ENCODE measurements around the gene ZCWPW1.
A peak's percentile ranks its signal among the peaks of the same experiment; 100 is the strongest.

ZCWPW1 gene

DNA sequence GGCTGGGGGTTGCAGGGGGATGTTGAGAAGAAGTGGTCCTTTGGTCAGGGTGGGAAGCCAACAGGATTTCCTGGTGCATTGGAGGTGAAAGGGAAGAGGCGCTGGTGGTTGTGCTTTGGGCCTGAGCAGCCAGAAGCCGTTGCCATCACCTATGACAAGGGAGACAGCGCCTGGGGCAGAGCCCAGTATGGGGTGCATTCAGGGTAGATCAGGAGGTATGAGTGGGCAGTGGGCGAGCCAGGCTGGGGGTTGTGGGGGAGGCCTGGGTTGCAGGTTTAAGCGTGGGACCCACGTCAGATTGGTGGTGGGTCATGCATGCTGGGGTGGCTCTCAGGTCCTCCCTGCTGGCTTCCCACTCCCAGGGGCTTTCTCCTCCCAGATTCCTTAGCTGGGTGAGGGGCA lies 76.8 kb downstream of the ZCWPW1 start:
- peak; percentile 55 for DNase-seq (ENCODE audit: low spot score)
- Histone ChIP-seq H3K27ac (no peak overlapping the region), H3K4me3 (no peak overlapping the region)
- TF ChIP-seq, protein P1, sequence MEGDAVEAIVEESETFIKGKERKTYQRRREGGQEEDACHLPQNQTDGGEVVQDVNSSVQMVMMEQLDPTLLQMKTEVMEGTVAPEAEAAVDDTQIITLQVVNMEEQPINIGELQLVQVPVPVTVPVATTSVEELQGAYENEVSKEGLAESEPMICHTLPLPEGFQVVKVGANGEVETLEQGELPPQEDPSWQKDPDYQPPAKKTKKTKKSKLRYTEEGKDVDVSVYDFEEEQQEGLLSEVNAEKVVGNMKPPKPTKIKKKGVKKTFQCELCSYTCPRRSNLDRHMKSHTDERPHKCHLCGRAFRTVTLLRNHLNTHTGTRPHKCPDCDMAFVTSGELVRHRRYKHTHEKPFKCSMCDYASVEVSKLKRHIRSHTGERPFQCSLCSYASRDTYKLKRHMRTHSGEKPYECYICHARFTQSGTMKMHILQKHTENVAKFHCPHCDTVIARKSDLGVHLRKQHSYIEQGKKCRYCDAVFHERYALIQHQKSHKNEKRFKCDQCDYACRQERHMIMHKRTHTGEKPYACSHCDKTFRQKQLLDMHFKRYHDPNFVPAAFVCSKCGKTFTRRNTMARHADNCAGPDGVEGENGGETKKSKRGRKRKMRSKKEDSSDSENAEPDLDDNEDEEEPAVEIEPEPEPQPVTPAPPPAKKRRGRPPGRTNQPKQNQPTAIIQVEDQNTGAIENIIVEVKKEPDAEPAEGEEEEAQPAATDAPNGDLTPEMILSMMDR (IDR thresholded peaks at IDR 0.05) = no peak
